ENCODE data around the gene ROS1.

DNA sequence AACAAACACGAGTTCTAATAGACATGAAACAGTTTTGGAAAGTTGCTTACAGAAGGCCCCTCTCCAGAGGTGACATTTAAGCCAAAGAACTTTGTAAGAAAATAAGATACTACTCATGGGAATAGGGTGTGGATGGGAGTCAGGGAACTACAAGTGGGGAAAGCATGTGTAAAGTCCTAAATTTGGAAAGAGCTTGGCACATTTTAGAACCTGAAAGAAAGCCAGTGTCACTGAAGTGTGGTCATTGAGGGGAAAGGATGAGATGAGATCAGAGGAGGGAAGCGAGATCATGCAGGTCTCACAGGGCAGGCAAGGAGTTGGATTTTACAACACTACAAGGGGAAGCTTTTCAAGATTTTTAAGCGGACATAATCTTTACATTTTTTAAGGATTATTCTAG is 122.4 kb downstream of the ROS1 start:
- TF ChIP-seq CTCF (conservative IDR thresholded peaks at IDR 0.05 in 1 of 2, IDR thresholded peaks at IDR 0.05 in 1 of 2; ENCODE audit: extremely low read depth in 1 of 2, insufficient read depth in 1 of 2, low read depth in 1 of 2, low read length in 2 of 2) (no peak), EZH2 (IDR thresholded peaks at IDR 0.05; ENCODE audit: borderline replicate concordance, low read length) (no peak)

All from mammary epithelial cell (primary cell).